Activated CD4-positive, alpha-beta memory T cell treated with anti-CD3 and anti-CD28 coated beads for 36 hours (primary cell): ENCODE measurements around the gene SLC46A3. TPM values are rescaled to one million over a fixed set of nuclear protein-coding genes. Genes with fewer than 3 reads are reported as not detected.

Source experiments
- CTCF ChIA-PET: fragments of 350-600 bp; sonication (Branson Sonifier 250); formaldehyde crosslinking; loops from one replicate; lab custom pipeline; 2021; ENCODE audit warnings: antibody characterized with exemption, inconsistent platforms; lab: Charles Lee
- POLR2A ChIA-PET: fragments of 350-600 bp; sonication (Branson Sonifier 250); formaldehyde crosslinking; loops from one replicate; lab custom pipeline; 2021; ENCODE audit warnings: antibody characterized with exemption; lab: Charles Lee
- DNase-seq: peaks from one replicate; pipeline ENCODE4 v3.0.0-alpha.2; 2020
- H3K27ac Mint-ChIP-seq: one replicate; pipeline ENCODE4 v1.8.0; 2021; ENCODE audit warnings: mixed read lengths
- H3K27me3 Mint-ChIP-seq: one replicate; pipeline ENCODE4 v1.8.0; 2021; ENCODE audit warnings: mixed read lengths
- H3K36me3 Mint-ChIP-seq: one replicate; pipeline ENCODE4 v1.8.0; 2021; ENCODE audit warnings: mixed read lengths
- H3K4me1 Mint-ChIP-seq: one replicate; pipeline ENCODE4 v1.8.0; 2021; ENCODE audit warnings: low read depth, mixed read lengths
- H3K4me3 Mint-ChIP-seq: one replicate; pipeline ENCODE4 v1.8.0; 2021; ENCODE audit warnings: mild to moderate bottlenecking, mixed read lengths
- H3K9me3 Mint-ChIP-seq: one replicate; pipeline ENCODE4 v1.8.0; 2021; ENCODE audit warnings: mixed read lengths
- intact Hi-C: fragments of 100-400 bp; cut with micrococcal nuclease; formaldehyde crosslinking; loops from one replicate; pipeline ENCODE4 v1.15.1; 2023
- total RNA-seq, 2 experiments: library from RNA; stranded (reverse); gene quantifications; one replicate each; pipeline ENCODE4 v1.2.3, GENCODE V29; 2021

Gene SLC46A3
- 1 to 10 TPM; 3.4 to 3.8 TPM for total RNA-seq

GRCh38 chr13:28718543-28719226 lies at the start of gene SLC46A3:
TSS of gene SLC46A3 (minus strand) at chr13:28718970. CDS start at chr13:28717998, 972 bp downstream.
- peaks cover 30% of the 10 kb centered on the region for H3K4me1 Mint-ChIP-seq
- H3K36me3 Mint-ChIP-seq = peaks cover 3% of the 10 kb centered on the region
- peak within 1 kb of the TSS; percentile 76 for H3K27ac Mint-ChIP-seq
- no peaks in the 10 kb centered on the region for H3K9me3 Mint-ChIP-seq
- H3K27me3 Mint-ChIP-seq = no peaks in the 10 kb centered on the region
- peak within 1 kb of the TSS; percentile 87 for H3K4me3 Mint-ChIP-seq
- peak; percentile 98 for DNase-seq
- ChIA-PET POLR2A (interaction anchor here (1.0 kb wide), 1 partner anchor 61 kb away, joined by 3 read pairs; no protein-coding TSS in a partner anchor), CTCF (interaction anchor here (0.7 to 2.2 kb wide), 2 partner anchors 31 to 78 kb away, joined by 3 to 10 read pairs; no protein-coding TSS in a partner anchor)
- intact Hi-C loops = loop anchor here (1.0 to 2.0 kb wide), 5 partner anchors 10 to 1268 kb away; partner anchors contain the start of genes MTIF3, PAN3 and POMP

GRCh38 chr13:28763887-28764286 lies 45.1 kb upstream of the SLC46A3 start:
- Mint-ChIP-seq H3K36me3 (peaks cover 5% of the 10 kb centered on the region), H3K4me1 (no peaks in the 10 kb centered on the region), H3K27ac (no peak overlapping the region), H3K27me3 (peaks cover 4% of the 10 kb centered on the region), H3K9me3 (peaks cover 18% of the 10 kb centered on the region), H3K4me3 (no peak overlapping the region)
- DNase-seq = no peak
- ChIA-PET CTCF (no interaction called here), POLR2A (no interaction called here)
- intact Hi-C loops = no loop called here

GRCh38 chr13:28761586-28761985 lies 42.8 kb upstream of the SLC46A3 start:
- H3K27ac Mint-ChIP-seq = no peak overlapping the region
- CTCF ChIA-PET = no interaction called here

GRCh38 chr13:28755546-28755870 lies 36.7 kb upstream of the SLC46A3 start:
- CTCF ChIA-PET = interaction anchor here (1.0 kb wide), 1 partner anchor 39 kb away, joined by 3 read pairs; no protein-coding TSS in a partner anchor
- Mint-ChIP-seq H3K4me1 (peaks cover 14% of the 10 kb centered on the region), H3K27me3 (no peaks in the 10 kb centered on the region), H3K36me3 (peaks cover 9% of the 10 kb centered on the region), H3K27ac (no peak overlapping the region), H3K9me3 (peaks cover 22% of the 10 kb centered on the region), H3K4me3 (no peak overlapping the region)
- no peak for DNase-seq
- POLR2A ChIA-PET = no interaction called here
- intact Hi-C loops = no loop called here

More at GRCh38 chr13:28761586-28761985, 42.8 kb upstream of the SLC46A3 start:
- intact Hi-C loops = no loop called here
- POLR2A ChIA-PET = no interaction called here
- no peak for DNase-seq
- Mint-ChIP-seq H3K9me3 (peaks cover 22% of the 10 kb centered on the region), H3K4me3 (no peak overlapping the region), H3K36me3 (peaks cover 9% of the 10 kb centered on the region), H3K4me1 (no peaks in the 10 kb centered on the region), H3K27me3 (peaks cover 4% of the 10 kb centered on the region)

GRCh38 chr13:28754698-28755545 lies 36.2 kb upstream of the SLC46A3 start:
- Mint-ChIP-seq H3K27me3 (no peaks in the 10 kb centered on the region), H3K9me3 (peaks cover 22% of the 10 kb centered on the region), H3K36me3 (peaks cover 9% of the 10 kb centered on the region), H3K27ac (peak overlapping the region; percentile 45), H3K4me3 (peak overlapping the region; percentile 57), H3K4me1 (peaks cover 14% of the 10 kb centered on the region)
- DNase-seq = no peak
- ChIA-PET POLR2A (no interaction called here), CTCF (interaction anchor here (0.6 to 1.0 kb wide), 2 partner anchors 40 to 165 kb away, joined by 3 read pairs; no protein-coding TSS in a partner anchor)
- intact Hi-C loops = no loop called here

- Mint-ChIP-seq H3K27ac (no peak overlapping the region), H3K4me1 (peaks cover 14% of the 10 kb centered on the region), H3K9me3 (peaks cover 13% of the 10 kb centered on the region), H3K36me3 (peaks cover 4% of the 10 kb centered on the region), H3K27me3 (no peaks in the 10 kb centered on the region), H3K4me3 (no peak overlapping the region)
- DNase-seq = no peak
- intact Hi-C loops = no loop called here
- ChIA-PET CTCF (interaction anchor here (0.6 kb wide), 1 partner anchor 166 kb away, joined by 3 read pairs; no protein-coding TSS in a partner anchor), POLR2A (no interaction called here)
Measured at GRCh38 chr13:28753946-28754345, 35.2 kb upstream of the SLC46A3 start.

- H3K4me1 Mint-ChIP-seq = peaks cover 14% of the 10 kb centered on the region
Measured at GRCh38 chr13:28753208-28753892, 34.6 kb upstream of the SLC46A3 start.

GRCh38 chr13:28751175-28751960 lies 32.6 kb upstream of the SLC46A3 start:
- H3K27ac Mint-ChIP-seq = no peak overlapping the region
- ChIA-PET CTCF (no interaction called here), POLR2A (no interaction called here)
- DNase-seq = no peak
- intact Hi-C loops = no loop called here
- no peaks in the 10 kb centered on the region for H3K36me3 Mint-ChIP-seq
- no peak overlapping the region for H3K4me3 Mint-ChIP-seq
- no peaks in the 10 kb centered on the region for H3K9me3 Mint-ChIP-seq
- H3K4me1 Mint-ChIP-seq = peaks cover 14% of the 10 kb centered on the region
- H3K27me3 Mint-ChIP-seq = no peaks in the 10 kb centered on the region

More at GRCh38 chr13:28753208-28753892, 34.6 kb upstream of the SLC46A3 start:
- no peak overlapping the region for H3K27ac Mint-ChIP-seq
- ChIA-PET POLR2A (no interaction called here), CTCF (no interaction called here)
- H3K9me3 Mint-ChIP-seq = peaks cover 8% of the 10 kb centered on the region
- H3K4me3 Mint-ChIP-seq = no peak overlapping the region
- no peaks in the 10 kb centered on the region for H3K27me3 Mint-ChIP-seq
- peaks cover 2% of the 10 kb centered on the region for H3K36me3 Mint-ChIP-seq
- DNase-seq = no peak
- intact Hi-C loops = no loop called here

GRCh38 chr13:28750187-28751045 lies 31.6 kb upstream of the SLC46A3 start:
- no peak overlapping the region for H3K4me3 Mint-ChIP-seq
- H3K4me1 Mint-ChIP-seq = peaks cover 14% of the 10 kb centered on the region
- intact Hi-C loops = no loop called here
- DNase-seq = no peak
- H3K9me3 Mint-ChIP-seq = no peaks in the 10 kb centered on the region
- POLR2A ChIA-PET = no interaction called here
- CTCF ChIA-PET = no interaction called here
- no peaks in the 10 kb centered on the region for H3K27me3 Mint-ChIP-seq
- H3K27ac Mint-ChIP-seq = no peak overlapping the region
- no peaks in the 10 kb centered on the region for H3K36me3 Mint-ChIP-seq

GRCh38 chr13:28747851-28748250 lies 29.1 kb upstream of the SLC46A3 start:
- Mint-ChIP-seq H3K27ac (no peak overlapping the region), H3K4me3 (no peak overlapping the region), H3K27me3 (no peaks in the 10 kb centered on the region), H3K4me1 (peaks cover 1% of the 10 kb centered on the region), H3K9me3 (no peaks in the 10 kb centered on the region), H3K36me3 (no peaks in the 10 kb centered on the region)
- ChIA-PET CTCF (no interaction called here), POLR2A (no interaction called here)
- intact Hi-C loops = no loop called here
- no peak for DNase-seq

- Mint-ChIP-seq H3K27me3 (no peaks in the 10 kb centered on the region), H3K9me3 (no peaks in the 10 kb centered on the region), H3K27ac (no peak overlapping the region), H3K4me3 (no peak overlapping the region), H3K4me1 (peaks cover 1% of the 10 kb centered on the region), H3K36me3 (no peaks in the 10 kb centered on the region)
- CTCF ChIA-PET = interaction anchor here (1.2 kb wide), 1 partner anchor 69 kb away, joined by 3 read pairs; no protein-coding TSS in a partner anchor
- POLR2A ChIA-PET = no interaction called here
- intact Hi-C loops = no loop called here
- DNase-seq = no peak
Measured at GRCh38 chr13:28746287-28746612, 27.5 kb upstream of the SLC46A3 start.
